IMR-90 (cell line): ENCODE data around the gene CPNE4. TPM values are rescaled to one million over a fixed set of nuclear protein-coding genes. Genes with fewer than 3 reads are reported as not detected.

Source experiments
- ATAC-seq: fragments of 200-7000 bp; cut with Tn5 transposase; 2 replicates; pipeline ENCODE4 v1.9.1; 2020; ENCODE audit warnings: low read depth, mild to moderate bottlenecking, moderate library complexity
- BruUV-seq: library from RNA; stranded (reverse); fragments of 400-500 nt; replicated peaks from 2 replicates; lab custom pipeline; 2021; lab: Mats Ljungman, UMichigan
- CTCF ChIA-PET: fragments of 300-600 bp; formaldehyde crosslinking; extraction: SDS; loops from one replicate; lab custom pipeline; 2021; ENCODE audit warnings: antibody characterized with exemption; lab: Yijun Ruan, JAX
- POLR2A ChIA-PET: fragments of 300-600 bp; sonication (Branson Sonifier 250); formaldehyde crosslinking; loops from one replicate; lab custom pipeline; 2022; ENCODE audit warnings: antibody characterized with exemption; ENCODE audit not compliant: unreplicated experiment; lab: Charles Lee
- DNase-seq: peaks from one replicate; pipeline ENCODE4 v3.0.0; 2013
- H2AFZ ChIP-seq: replicated peaks from 2 replicates; pipeline ENCODE3; 2013; ENCODE audit warnings: low read length, mild to moderate bottlenecking; ENCODE audit not compliant: poor library complexity
- H2AK5ac ChIP-seq: 2 replicates; pipeline ENCODE4 v1.6.1; 2013; ENCODE audit warnings: low read depth, low read length, inconsistent platforms
- H2AK9ac ChIP-seq: replicated peaks from 2 replicates; pipeline ENCODE3; 2013; ENCODE audit warnings: mild to moderate bottlenecking, low read depth, low read length, moderate library complexity; ENCODE audit not compliant: poor library complexity
- H2BK120ac ChIP-seq: 2 replicates; pipeline ENCODE4 v1.6.1; 2013; ENCODE audit warnings: low read depth, low read length, inconsistent platforms
- H2BK15ac ChIP-seq: 3 replicates; pipeline ENCODE4 v1.6.1; 2013; ENCODE audit warnings: low read depth, low read length, inconsistent platforms
- H2BK20ac ChIP-seq: 2 replicates; pipeline ENCODE4 v1.6.1; 2013; ENCODE audit warnings: low read depth, mild to moderate bottlenecking, inconsistent platforms, low read length, moderate library complexity
- H2BK5ac ChIP-seq: 2 replicates; pipeline ENCODE4 v1.6.1; 2013; ENCODE audit warnings: mild to moderate bottlenecking, low read depth, low read length, inconsistent platforms; ENCODE audit not compliant: poor library complexity, severe bottlenecking
- H3K14ac ChIP-seq: replicated peaks from 2 replicates; pipeline ENCODE4 v1.6.1; 2013; ENCODE audit warnings: low read depth, low read length, inconsistent platforms
- H3K18ac ChIP-seq: 2 replicates; pipeline ENCODE4 v1.6.1; 2013; ENCODE audit warnings: low read depth, low read length, control low read depth
- H3K23ac ChIP-seq: 2 replicates; pipeline ENCODE4 v1.6.1; 2013; ENCODE audit warnings: low read depth, low read length, inconsistent platforms
- H3K27ac ChIP-seq: 2 replicates; pipeline ENCODE4 v1.5.1; 2013; ENCODE audit warnings: mild to moderate bottlenecking, control low read depth, low read length; ENCODE audit not compliant: insufficient read depth
- H3K27me3 ChIP-seq: 2 replicates; pipeline ENCODE4 v1.6.1; 2013; ENCODE audit warnings: low read length; ENCODE audit not compliant: control insufficient read depth, insufficient read depth
- H3K36me3 ChIP-seq: 2 replicates; pipeline ENCODE4 v1.6.1; 2013; ENCODE audit warnings: low read length, mixed read lengths; ENCODE audit not compliant: control insufficient read depth, insufficient read depth
- H3K4ac ChIP-seq: 2 replicates; pipeline ENCODE4 v1.6.1; 2013; ENCODE audit warnings: low read depth, low read length, inconsistent platforms
- H3K4me1 ChIP-seq: 2 replicates; pipeline ENCODE4 v1.6.1; 2013; ENCODE audit warnings: low read length, mixed read lengths; ENCODE audit not compliant: control insufficient read depth, insufficient read depth
- H3K4me2 ChIP-seq: 2 replicates; pipeline ENCODE4 v1.6.1; 2013; ENCODE audit warnings: low read depth, mild to moderate bottlenecking, control low read depth, low read length, moderate library complexity
- H3K4me3 ChIP-seq: 2 replicates; pipeline ENCODE4 v1.5.1; 2013; ENCODE audit warnings: low read depth, mild to moderate bottlenecking, control low read depth, low read length, moderate library complexity; ENCODE audit not compliant: insufficient read depth
- H3K56ac ChIP-seq: 2 replicates; pipeline ENCODE4 v1.6.1; 2013; ENCODE audit warnings: low read length, inconsistent platforms; ENCODE audit not compliant: insufficient read depth; ENCODE audit errors: extremely low read depth
- H3K79me1 ChIP-seq, 2 experiments: 2 replicates each; pipeline ENCODE4 v1.6.1; 2013; ENCODE audit warnings: low read length in 2 of 2, inconsistent platforms in 1 of 2, low read depth in 1 of 2
- H3K9ac ChIP-seq: 2 replicates; pipeline ENCODE4 v1.6.1; 2013; ENCODE audit warnings: low read depth, low read length, control low read depth
- H3K9me1 ChIP-seq: 2 replicates; pipeline ENCODE4 v1.6.1; 2013; ENCODE audit warnings: low read length, inconsistent platforms; ENCODE audit not compliant: insufficient read depth
- H3K9me3 ChIP-seq: 2 replicates; pipeline ENCODE4 v1.6.1; 2013; ENCODE audit warnings: low read length; ENCODE audit not compliant: control insufficient read depth, insufficient read depth
- H4K20me1 ChIP-seq: 2 replicates; pipeline ENCODE4 v1.6.1; 2013; ENCODE audit warnings: low read length, inconsistent platforms; ENCODE audit not compliant: insufficient read depth
- H4K5ac ChIP-seq: 2 replicates; pipeline ENCODE4 v1.6.1; 2013; ENCODE audit warnings: mild to moderate bottlenecking, low read depth, low read length, control low read depth
- H4K8ac ChIP-seq, 2 experiments: 2 replicates each; pipeline ENCODE4 v1.6.1; 2013; ENCODE audit warnings: low read depth in 2 of 2, low read length in 2 of 2, control low read depth in 1 of 2, inconsistent platforms in 1 of 2
- H4K91ac ChIP-seq: 2 replicates; pipeline ENCODE4 v1.6.1; 2013; ENCODE audit warnings: low read depth, low read length, inconsistent platforms; ENCODE audit not compliant: insufficient read depth
- BHLHE40 ChIP-seq: fragments of 150-350 bp; IDR thresholded peaks from 2 replicates; pipeline ENCODE4 v1.6.1; 2016; ENCODE audit warnings: mild to moderate bottlenecking, low read depth, low read length
- CEBPB ChIP-seq: IDR thresholded peaks from 2 replicates; pipeline ENCODE4 v1.6.1; 2012; ENCODE audit warnings: low read depth, low read length, improper control_type of control experiment
- CHD1 ChIP-seq: IDR thresholded peaks from 2 replicates; pipeline ENCODE4 v1.6.1; 2012; ENCODE audit warnings: low read depth, low read length, improper control_type of control experiment
- FOS ChIP-seq: fragments of 150-350 bp; IDR thresholded peaks from 2 replicates; pipeline ENCODE4 v1.6.1; 2016; ENCODE audit warnings: low read depth, low read length
- MAZ ChIP-seq: IDR thresholded peaks from 2 replicates; pipeline ENCODE4 v1.6.1; 2012; ENCODE audit warnings: low read depth, mild to moderate bottlenecking, low read length, improper control_type of control experiment, moderate library complexity, borderline replicate concordance
- MXI1 ChIP-seq: IDR thresholded peaks from 2 replicates; pipeline ENCODE4 v1.6.1; 2012; ENCODE audit warnings: low read depth, mild to moderate bottlenecking, low read length, moderate library complexity, borderline replicate concordance
- NFE2L2 ChIP-seq: fragments of 150-350 bp; IDR thresholded peaks from 2 replicates; pipeline ENCODE4 v1.6.1; 2016; ENCODE audit warnings: low read depth, mild to moderate bottlenecking, low read length
- POLR2A ChIP-seq: IDR thresholded peaks from 2 replicates; pipeline ENCODE4 v1.6.1; 2012; ENCODE audit warnings: mild to moderate bottlenecking, low read depth, low read length
- RAD21 ChIP-seq: IDR thresholded peaks from 2 replicates; pipeline ENCODE4 v1.6.1; 2012; ENCODE audit warnings: low read length, improper control_type of control experiment
- RCOR1 ChIP-seq: IDR thresholded peaks from 2 replicates; pipeline ENCODE4 v1.6.1; 2012; ENCODE audit warnings: mild to moderate bottlenecking, low read length, improper control_type of control experiment; ENCODE audit not compliant: insufficient replicate concordance
- RFX5 ChIP-seq: IDR thresholded peaks from 2 replicates; pipeline ENCODE4 v1.8.0; 2012; ENCODE audit warnings: low read depth, mild to moderate bottlenecking, low read length, moderate library complexity
- SMC3 ChIP-seq: fragments of 150-350 bp; IDR thresholded peaks from 2 replicates; pipeline ENCODE4 v1.6.1; 2016; ENCODE audit warnings: low read depth, mild to moderate bottlenecking, antibody characterized with exemption, low read length, moderate library complexity
- USF2 ChIP-seq: fragments of 150-350 bp; IDR thresholded peaks from 2 replicates; pipeline ENCODE4 v1.6.1; 2017; ENCODE audit warnings: mild to moderate bottlenecking, antibody characterized with exemption, low read length, low read depth
- WGBS, 2 experiments: methylation state at CpG; one replicate each; pipeline versions ENCODE4 v1.1.5 to v1.1.7; 2013; ENCODE audit warnings: missing lambda C conversion rate in 2 of 2; ENCODE audit not compliant: insufficient read length in 1 of 2; ENCODE audit errors: extremely low coverage in 2 of 2; 5-methylcytosine and 5-hydroxymethylcytosine counted together
- dilution Hi-C: fragments of 300-500 bp; cut with HindIII; formaldehyde crosslinking; loops from one replicate; pipeline ENCODE4 v1.14.3; 2018; ENCODE audit warnings: low sequenced_read_pairs; ENCODE audit not compliant: unreplicated experiment
- in situ Hi-C: fragments of 300-500 bp; cut with MboI; formaldehyde crosslinking; loops from 3 replicates; pipeline ENCODE4 v1.14.3; 2019; ENCODE audit warnings: low sequenced_read_pairs, inconsistent platforms, mixed read lengths
- intact Hi-C: fragments of 100-400 bp; cut with micrococcal nuclease; formaldehyde crosslinking; loops from 2 replicates; pipeline ENCODE4 v1.10.0; 2022
- polyA plus RNA-seq, 3 experiments: library from polyadenylated mRNA; depleted of rRNA; stranded (reverse); fragments of >200 nt; gene quantifications; 2 replicates each; pipeline ENCODE4 v1.2.3, GENCODE V29; 2012; ENCODE audit warnings: low replicate concordance in 1 of 3
- total RNA-seq: library from RNA; depleted of rRNA; stranded (reverse); fragments of >200 nt; gene quantifications from 2 replicates; pipeline ENCODE4 v1.2.3, GENCODE V29; 2012
- TF ChIP-seq, protein P1 (sequence below): conservative IDR thresholded peaks from 2 replicates; pipeline ENCODE4 v1.5.1; 2012; ENCODE audit warnings: mild to moderate bottlenecking, low read depth, low read length, improper control_type of control experiment
- TF ChIP-seq, protein P2 (sequence below): fragments of 150-350 bp; IDR thresholded peaks from 2 replicates; pipeline ENCODE4 v1.6.1; 2016; ENCODE audit warnings: low read depth, mild to moderate bottlenecking, low read length, moderate library complexity, borderline replicate concordance

The CPNE4 gene
- total and polyA plus RNA-seq, 2 of the 4 experiments (the other 2 are of a cell fraction) = not detected

GRCh38 chr3:132033471-132033870 is 1.3 kb downstream of the CPNE4 start:
- H4K91ac ChIP-seq = no peak overlapping the region
- no peaks in the 10 kb centered on the region for H3K9me1 ChIP-seq
- DNase-seq = no peak
- no peak overlapping the region for H2AK9ac ChIP-seq
- H2AFZ ChIP-seq = no peak overlapping the region
- H3K9me3 ChIP-seq = no peaks in the 10 kb centered on the region
- no peaks in the 10 kb centered on the region for H3K36me3 ChIP-seq
- ChIA-PET CTCF (interaction anchor here (0.5 kb wide), 1 partner anchor 226 kb away, joined by 3 read pairs; no protein-coding TSS in a partner anchor), POLR2A (no interaction called here)
- H3K14ac ChIP-seq = no peak overlapping the region
- intact Hi-C loops = no loop called here
- no peak overlapping the region for H2BK120ac ChIP-seq
- H2AK5ac ChIP-seq = no peak overlapping the region
- in situ Hi-C loops = loop anchor here (5.0 to 25.0 kb wide), 3 partner anchors 144 to 996 kb away; partner anchors contain the start of genes ASTE1 and NEK11
- no peaks in the 10 kb centered on the region for H3K79me1 ChIP-seq
- H3K4me1 ChIP-seq = no peaks in the 10 kb centered on the region
- WGBS, 2 experiments = 2% methylated on average over 5 of the region's 15 CpGs; no CpG with 5 or more reads in 1 of the 2 experiments
- no peak overlapping the region for H3K4ac ChIP-seq
- no peaks in the 10 kb centered on the region for H4K20me1 ChIP-seq
- no peak overlapping the region for H3K23ac ChIP-seq
- no peak overlapping the region for H3K4me2 ChIP-seq
- no peak overlapping the region for H2BK5ac ChIP-seq
- no peak overlapping the region for H4K8ac ChIP-seq
- no peak overlapping the region for H4K5ac ChIP-seq
- H3K18ac ChIP-seq = no peak overlapping the region
- ATAC-seq = no peak
- no peak overlapping the region for H2BK20ac ChIP-seq
- no peak overlapping the region for H3K56ac ChIP-seq
- BruUV-seq = no TSS peak
- H3K27me3 ChIP-seq = peaks cover 19% of the 10 kb centered on the region
- no peak overlapping the region for H3K9ac ChIP-seq
- H2BK15ac ChIP-seq = no peak overlapping the region
- no peak overlapping the region for H3K27ac ChIP-seq
- TF ChIP-seq FOS = no peak
- no peak for TF ChIP-seq POLR2A
- no peak for TF ChIP-seq MAZ
- no peak for TF ChIP-seq SMC3
- TF ChIP-seq MXI1 = no peak
- no peak for TF ChIP-seq RCOR1
- TF ChIP-seq NFE2L2 = no peak
- no peak for TF ChIP-seq USF2
- TF ChIP-seq, protein P1, sequence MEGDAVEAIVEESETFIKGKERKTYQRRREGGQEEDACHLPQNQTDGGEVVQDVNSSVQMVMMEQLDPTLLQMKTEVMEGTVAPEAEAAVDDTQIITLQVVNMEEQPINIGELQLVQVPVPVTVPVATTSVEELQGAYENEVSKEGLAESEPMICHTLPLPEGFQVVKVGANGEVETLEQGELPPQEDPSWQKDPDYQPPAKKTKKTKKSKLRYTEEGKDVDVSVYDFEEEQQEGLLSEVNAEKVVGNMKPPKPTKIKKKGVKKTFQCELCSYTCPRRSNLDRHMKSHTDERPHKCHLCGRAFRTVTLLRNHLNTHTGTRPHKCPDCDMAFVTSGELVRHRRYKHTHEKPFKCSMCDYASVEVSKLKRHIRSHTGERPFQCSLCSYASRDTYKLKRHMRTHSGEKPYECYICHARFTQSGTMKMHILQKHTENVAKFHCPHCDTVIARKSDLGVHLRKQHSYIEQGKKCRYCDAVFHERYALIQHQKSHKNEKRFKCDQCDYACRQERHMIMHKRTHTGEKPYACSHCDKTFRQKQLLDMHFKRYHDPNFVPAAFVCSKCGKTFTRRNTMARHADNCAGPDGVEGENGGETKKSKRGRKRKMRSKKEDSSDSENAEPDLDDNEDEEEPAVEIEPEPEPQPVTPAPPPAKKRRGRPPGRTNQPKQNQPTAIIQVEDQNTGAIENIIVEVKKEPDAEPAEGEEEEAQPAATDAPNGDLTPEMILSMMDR = no peak
- no peak for TF ChIP-seq CHD1
- no peak for TF ChIP-seq RFX5
- no peak for TF ChIP-seq RAD21
- TF ChIP-seq, protein P2, sequence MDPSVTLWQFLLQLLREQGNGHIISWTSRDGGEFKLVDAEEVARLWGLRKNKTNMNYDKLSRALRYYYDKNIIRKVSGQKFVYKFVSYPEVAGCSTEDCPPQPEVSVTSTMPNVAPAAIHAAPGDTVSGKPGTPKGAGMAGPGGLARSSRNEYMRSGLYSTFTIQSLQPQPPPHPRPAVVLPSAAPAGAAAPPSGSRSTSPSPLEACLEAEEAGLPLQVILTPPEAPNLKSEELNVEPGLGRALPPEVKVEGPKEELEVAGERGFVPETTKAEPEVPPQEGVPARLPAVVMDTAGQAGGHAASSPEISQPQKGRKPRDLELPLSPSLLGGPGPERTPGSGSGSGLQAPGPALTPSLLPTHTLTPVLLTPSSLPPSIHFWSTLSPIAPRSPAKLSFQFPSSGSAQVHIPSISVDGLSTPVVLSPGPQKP = no peak
- TF ChIP-seq CEBPB = no peak
- TF ChIP-seq BHLHE40 = no peak
- dilution Hi-C loops = no loop called here
- no peak overlapping the region for H3K4me3 ChIP-seq
